ENCODE results near the gene SBK2.

The SBK2 gene

GRCh38 chr19:55490478-55491432 is 46.2 kb downstream of the SBK2 start:
- peaks cover 14% of the 10 kb centered on the region for H3K4me1 ChIP-seq (ENCODE audit: insufficient read depth, low read length)

GRCh38 chr19:55489711-55490477 is 47.0 kb downstream of the SBK2 start:
- Histone ChIP-seq H3K9ac (ENCODE audit: low read depth, low read length) (no peak overlapping the region), H3K36me3 (ENCODE audit: insufficient read depth, low read length) (no peaks in the 10 kb centered on the region; the same call in 1 of the 2 replicates), H3K79me2 (ENCODE audit: insufficient read depth, low read length) (peaks cover 9% of the 10 kb centered on the region), H4K20me1 (ENCODE audit: insufficient read depth, low read length) (no peaks in the 10 kb centered on the region; the same call in 1 of the 2 replicates), H3K4me3 (ENCODE audit: low read depth in 1 of 2, low read length in 2 of 2) (no peak overlapping the region), H3K27ac (ENCODE audit: low read length) (no peak overlapping the region), H3K27me3 (ENCODE audit: insufficient read depth, low read length, poor library complexity) (no peaks in the 10 kb centered on the region), H2AFZ (ENCODE audit: low read depth, low read length) (no peak overlapping the region), H3K9me3 (ENCODE audit: insufficient read depth, low read length, severe bottlenecking) (no peaks in the 10 kb centered on the region), H3K4me2 (ENCODE audit: insufficient read depth, low read length) (no peak overlapping the region), H3K4me1 (ENCODE audit: insufficient read depth, low read length) (peaks cover 19% of the 10 kb centered on the region)
- TF ChIP-seq CTCF (IDR thresholded peaks at IDR 0.05; ENCODE audit: borderline replicate concordance, extremely low read depth, low read length, poor library complexity, severe bottlenecking), result no peak
- no peak for TF ChIP-seq EZH2 (IDR thresholded peaks at IDR 0.05; ENCODE audit: borderline replicate concordance, low read depth, low read length, severe bottlenecking)
- no peak for DNase-seq
- ATAC-seq (ENCODE audit: insufficient read depth, low read depth), result no peak

More at GRCh38 chr19:55490478-55491432, 46.2 kb downstream of the SBK2 start:
- no peaks in the 10 kb centered on the region for H3K9me3 ChIP-seq (ENCODE audit: insufficient read depth, low read length, severe bottlenecking)
- no peak for DNase-seq
- no peak for ATAC-seq (ENCODE audit: insufficient read depth, low read depth)
- no peak for TF ChIP-seq EZH2 (IDR thresholded peaks at IDR 0.05; ENCODE audit: borderline replicate concordance, low read depth, low read length, severe bottlenecking)
- TF ChIP-seq CTCF (IDR thresholded peaks at IDR 0.05; ENCODE audit: borderline replicate concordance, extremely low read depth, low read length, poor library complexity, severe bottlenecking), result no peak
- no peak overlapping the region for H3K4me3 ChIP-seq (ENCODE audit: low read depth in 1 of 2, low read length in 2 of 2)
- no peak overlapping the region for H3K4me2 ChIP-seq (ENCODE audit: insufficient read depth, low read length)
- peaks cover 5% of the 10 kb centered on the region for H3K79me2 ChIP-seq (ENCODE audit: insufficient read depth, low read length)
- no peak overlapping the region for H3K27ac ChIP-seq (ENCODE audit: low read length)
- no peaks in the 10 kb centered on the region; the same call in 1 of the 2 replicates for H3K36me3 ChIP-seq (ENCODE audit: insufficient read depth, low read length)
- H2AFZ ChIP-seq (ENCODE audit: low read depth, low read length), result no peak overlapping the region
- H3K27me3 ChIP-seq (ENCODE audit: insufficient read depth, low read length, poor library complexity), result no peaks in the 10 kb centered on the region
- no peaks in the 10 kb centered on the region; the same call in 1 of the 2 replicates for H4K20me1 ChIP-seq (ENCODE audit: insufficient read depth, low read length)
- H3K9ac ChIP-seq (ENCODE audit: low read depth, low read length), result no peak overlapping the region

- no peak overlapping the region for H3K27ac ChIP-seq (ENCODE audit: low read length)
- H3K9ac ChIP-seq (ENCODE audit: low read depth, low read length), result no peak overlapping the region
- peaks cover 27% of the 10 kb centered on the region for H3K4me1 ChIP-seq (ENCODE audit: insufficient read depth, low read length)
- no peak overlapping the region for H3K4me3 ChIP-seq (ENCODE audit: low read depth in 1 of 2, low read length in 2 of 2)
- no peaks in the 10 kb centered on the region for H3K9me3 ChIP-seq (ENCODE audit: insufficient read depth, low read length, severe bottlenecking)
- no peak for TF ChIP-seq CTCF (IDR thresholded peaks at IDR 0.05; ENCODE audit: borderline replicate concordance, extremely low read depth, low read length, poor library complexity, severe bottlenecking)
- no peak for TF ChIP-seq EZH2 (IDR thresholded peaks at IDR 0.05; ENCODE audit: borderline replicate concordance, low read depth, low read length, severe bottlenecking)
- ATAC-seq (ENCODE audit: insufficient read depth, low read depth) (no peak), DNase-seq (no peak)
- no peaks in the 10 kb centered on the region for H3K27me3 ChIP-seq (ENCODE audit: insufficient read depth, low read length, poor library complexity)
- H3K79me2 ChIP-seq (ENCODE audit: insufficient read depth, low read length), result peaks cover 9% of the 10 kb centered on the region
- H4K20me1 ChIP-seq (ENCODE audit: insufficient read depth, low read length), result no peaks in the 10 kb centered on the region
- no peak overlapping the region for H3K4me2 ChIP-seq (ENCODE audit: insufficient read depth, low read length)
- H2AFZ ChIP-seq (ENCODE audit: low read depth, low read length), result no peak overlapping the region
- H3K36me3 ChIP-seq (ENCODE audit: insufficient read depth, low read length), result no peaks in the 10 kb centered on the region; the same call in 1 of the 2 replicates
Observed at GRCh38 chr19:55488986-55489710, 47.8 kb downstream of the SBK2 start.
